NCI-H2107 treated with DMSO at 0.1 percent for 48 hours (cell line): ENCODE results near the gene GPR151.

ENCODE experiments used
- DNase-seq: peaks from one replicate; lab custom pipeline; 2025; ENCODE audit not compliant: unreplicated experiment; lab: John Stamatoyannopoulos, UW

GPR151 gene

DNA sequence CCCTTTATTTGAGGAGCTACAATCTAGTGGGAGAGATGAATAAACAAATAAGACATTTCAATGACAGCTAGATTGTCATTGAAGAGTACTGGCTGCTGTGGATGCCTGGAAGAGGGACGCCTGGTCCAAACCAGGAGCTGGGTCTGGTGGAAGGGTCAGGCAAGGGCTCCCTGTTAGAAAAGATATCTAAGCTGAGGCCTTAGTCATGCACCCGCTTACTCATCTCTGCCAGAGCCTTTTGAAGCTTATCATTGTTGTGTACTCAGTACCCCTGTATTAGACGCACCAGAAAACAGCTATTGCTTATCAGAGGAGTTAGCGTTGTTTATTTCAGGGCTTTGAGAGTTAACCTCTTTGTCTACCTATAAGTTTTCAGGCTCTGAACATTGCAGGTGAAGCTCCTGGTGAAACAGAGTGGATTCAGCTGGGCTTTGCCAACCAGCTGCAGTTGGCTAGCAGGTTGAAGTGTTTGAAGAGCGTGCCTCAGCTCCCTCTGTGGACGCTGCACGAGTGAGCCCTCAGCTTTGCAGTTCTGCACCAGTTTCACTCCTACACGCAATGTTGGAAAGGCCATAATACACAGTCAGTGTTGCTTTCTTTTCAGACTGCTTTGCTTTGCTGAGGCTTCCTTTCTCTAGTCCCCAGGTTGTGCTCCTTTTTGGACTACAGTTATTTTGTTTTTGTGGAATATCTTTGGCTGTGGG, 5.6 kb upstream of the GPR151 start:
- peak; percentile 22 for DNase-seq

GRCh38 chr5:146520731-146521130, 4.7 kb upstream of the GPR151 start:
- no peak for DNase-seq

DNA sequence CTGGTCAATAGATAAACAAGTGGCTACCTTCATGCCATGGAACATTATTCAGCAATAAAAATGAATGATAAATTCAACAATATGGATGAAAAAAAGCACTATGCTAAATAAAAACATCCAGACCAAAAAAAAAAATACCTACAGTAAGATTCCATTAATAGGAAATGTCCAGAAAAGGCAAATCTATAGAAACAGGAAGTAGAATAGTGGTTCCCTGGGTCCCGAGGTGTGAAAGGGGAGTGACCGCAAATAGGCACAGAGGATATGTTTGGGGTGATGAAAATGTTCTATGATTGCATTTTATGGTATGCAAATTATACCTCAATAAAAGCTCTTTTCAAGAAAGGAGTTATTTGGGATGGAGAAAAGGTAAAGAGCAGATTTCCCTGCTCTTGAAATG, 3.6 kb upstream of the GPR151 start:
- no peak for DNase-seq

DNA sequence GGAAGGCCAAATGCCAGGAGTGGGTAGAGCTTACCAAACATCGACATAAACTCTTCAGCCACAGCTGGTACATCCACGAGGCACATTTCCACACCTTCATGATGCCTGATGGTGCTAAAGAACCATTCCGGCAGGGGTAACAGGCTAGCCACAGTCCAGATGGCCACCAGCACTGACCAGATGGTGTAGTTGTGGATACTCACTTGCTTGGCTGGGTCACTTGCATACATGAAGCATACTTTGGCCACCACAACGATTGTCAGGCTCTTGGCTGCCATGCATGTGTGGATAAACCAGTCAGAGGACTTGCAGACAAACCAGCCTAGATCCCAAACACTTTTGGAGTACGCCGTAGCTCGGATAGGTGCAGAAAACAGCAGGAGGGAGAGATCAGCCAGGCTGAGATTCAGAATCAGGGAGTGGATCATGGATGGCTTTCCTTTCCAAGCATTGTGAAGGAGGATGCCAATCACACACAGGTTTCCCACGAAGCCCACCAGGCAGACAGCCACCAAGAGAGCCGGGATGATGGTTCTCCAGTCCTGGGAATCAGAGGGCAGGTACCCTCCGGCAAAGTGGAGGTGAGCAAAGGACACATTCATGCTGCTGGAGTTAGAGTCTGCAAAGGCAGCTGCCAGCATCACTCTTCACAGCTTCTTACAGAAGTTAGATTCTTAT, 378 bp downstream of the GPR151 start:
- DNase-seq, result no peak

- no peak for DNase-seq
Measured at GRCh38 chr5:146514575-146514974, 1.4 kb downstream of the GPR151 start.

- DNase-seq, result no peak
Measured at GRCh38 chr5:146513462-146513861, 2.5 kb downstream of the GPR151 start.

DNA sequence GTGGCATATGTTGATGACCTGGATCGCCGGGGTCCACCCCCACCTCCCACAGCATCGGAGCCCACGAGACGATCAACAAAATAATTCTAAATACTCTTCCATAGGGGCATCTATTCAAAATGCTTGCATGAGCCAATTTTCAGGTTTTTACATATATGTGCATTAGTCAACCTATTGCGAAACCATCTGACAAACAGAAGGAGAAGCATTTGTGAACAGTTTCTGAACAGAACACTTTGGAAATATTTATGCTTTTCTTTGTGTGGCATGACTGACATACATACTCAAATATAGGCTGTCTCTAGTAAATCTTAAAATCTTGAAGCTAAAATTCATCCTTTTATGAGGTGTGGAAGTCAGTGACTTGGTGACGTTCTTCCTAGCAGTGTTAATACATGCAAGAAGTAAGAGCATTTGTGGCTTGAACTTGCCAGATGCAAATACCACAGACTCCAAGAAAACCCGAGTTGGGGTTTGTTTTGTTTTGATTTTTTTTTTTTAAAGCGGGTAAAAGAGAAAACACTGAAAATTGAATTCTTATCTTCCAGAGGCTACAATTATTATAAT, 5.3 kb downstream of the GPR151 start:
- DNase-seq, result no peak

DNA sequence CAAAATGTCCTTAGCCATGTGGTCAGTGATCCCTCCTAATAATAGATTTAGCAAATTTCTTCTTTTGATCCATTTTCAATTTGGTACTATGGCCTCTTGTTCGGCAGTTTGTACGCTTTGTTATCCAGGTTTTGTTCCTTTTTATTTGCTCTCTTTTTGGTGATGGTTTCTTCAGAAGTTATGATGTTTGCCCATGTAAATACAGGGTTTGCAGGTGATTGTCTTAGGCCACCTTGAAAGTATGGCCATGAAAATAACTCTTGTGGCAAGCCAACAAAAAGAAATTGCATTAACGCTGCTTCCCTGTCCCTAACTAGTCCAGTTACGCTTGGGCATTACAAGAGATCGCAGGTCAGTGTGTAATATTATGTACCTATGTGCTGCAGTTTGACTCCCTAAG, 8.6 kb downstream of the GPR151 start:
- no peak for DNase-seq

GRCh38 chr5:146499680-146500079, 16.3 kb downstream of the GPR151 start:
- no peak for DNase-seq

DNA sequence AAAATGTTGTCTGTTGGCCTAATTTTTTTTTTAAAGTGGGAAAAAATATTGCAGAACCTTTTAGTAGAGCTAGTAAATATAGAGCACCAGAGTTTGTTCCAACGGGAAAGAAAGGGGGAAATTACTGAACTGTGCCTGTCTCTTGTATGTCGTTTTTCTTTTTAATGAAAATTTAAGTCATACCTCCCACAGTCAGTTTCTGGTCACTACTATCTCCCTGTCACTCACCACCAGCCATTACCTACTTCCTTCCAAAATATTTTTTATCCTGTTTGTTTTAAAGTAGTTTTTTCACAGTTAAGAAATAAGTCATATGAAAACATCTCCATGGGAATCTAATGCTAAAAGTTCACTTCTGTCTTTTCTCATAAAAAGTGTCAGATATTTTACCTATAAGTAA, 21.3 kb downstream of the GPR151 start:
- no peak for DNase-seq

GRCh38 chr5:146490089-146490843, 25.7 kb downstream of the GPR151 start:
- no peak for DNase-seq

DNA sequence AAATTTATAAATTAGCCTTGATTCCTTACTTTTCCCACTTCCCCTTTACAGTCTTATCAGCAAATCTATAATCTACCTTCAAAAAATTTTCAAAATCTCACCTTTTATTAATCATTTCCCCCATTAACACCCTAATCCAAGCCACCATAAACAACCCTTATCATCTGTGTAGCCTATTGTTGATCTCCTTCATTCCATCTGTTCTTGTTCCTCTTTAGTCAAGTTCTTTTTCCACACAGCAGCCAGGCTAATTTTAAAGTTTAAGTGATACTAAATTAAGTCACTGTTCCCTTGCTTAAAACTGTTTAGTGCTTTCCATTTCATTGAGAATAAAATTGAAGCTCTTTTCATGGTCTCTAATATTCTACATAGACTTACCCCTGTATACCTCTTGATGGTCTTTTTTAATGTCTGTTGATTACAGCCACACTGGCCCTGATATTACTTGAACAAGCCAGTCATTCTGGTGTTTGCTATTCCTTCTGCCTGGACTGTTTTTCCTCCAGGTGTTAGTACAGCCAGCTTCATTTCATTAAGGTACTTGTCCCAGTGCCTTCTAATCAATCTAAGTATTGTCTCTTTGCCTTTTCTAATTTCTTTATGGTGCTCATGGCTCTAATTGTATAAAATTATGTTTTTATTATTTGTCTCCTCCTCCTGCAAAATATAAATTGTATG, 31.1 kb downstream of the GPR151 start:
- no peak for DNase-seq

- DNase-seq, result no peak
Measured at GRCh38 chr5:146482775-146483174, 33.2 kb downstream of the GPR151 start.

DNA sequence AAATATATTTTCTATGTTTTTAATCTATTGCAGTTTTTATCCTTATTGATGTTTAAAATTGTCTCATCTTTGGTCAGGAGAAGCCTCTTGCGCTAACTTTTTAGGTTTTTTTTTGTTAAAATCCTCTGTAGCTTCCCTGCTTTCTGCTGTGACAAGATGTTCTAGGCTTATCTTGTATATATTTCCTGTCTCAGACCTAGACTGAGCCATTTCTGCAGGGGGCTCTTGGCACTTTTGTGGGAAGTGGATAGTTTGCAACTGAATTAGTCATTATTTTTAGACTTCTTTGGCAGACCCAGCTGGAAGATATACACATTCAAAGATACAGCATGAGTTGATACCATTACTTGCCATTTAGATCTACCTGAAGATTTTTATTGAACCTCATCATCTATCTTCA, 40.1 kb downstream of the GPR151 start:
- no peak for DNase-seq

DNA sequence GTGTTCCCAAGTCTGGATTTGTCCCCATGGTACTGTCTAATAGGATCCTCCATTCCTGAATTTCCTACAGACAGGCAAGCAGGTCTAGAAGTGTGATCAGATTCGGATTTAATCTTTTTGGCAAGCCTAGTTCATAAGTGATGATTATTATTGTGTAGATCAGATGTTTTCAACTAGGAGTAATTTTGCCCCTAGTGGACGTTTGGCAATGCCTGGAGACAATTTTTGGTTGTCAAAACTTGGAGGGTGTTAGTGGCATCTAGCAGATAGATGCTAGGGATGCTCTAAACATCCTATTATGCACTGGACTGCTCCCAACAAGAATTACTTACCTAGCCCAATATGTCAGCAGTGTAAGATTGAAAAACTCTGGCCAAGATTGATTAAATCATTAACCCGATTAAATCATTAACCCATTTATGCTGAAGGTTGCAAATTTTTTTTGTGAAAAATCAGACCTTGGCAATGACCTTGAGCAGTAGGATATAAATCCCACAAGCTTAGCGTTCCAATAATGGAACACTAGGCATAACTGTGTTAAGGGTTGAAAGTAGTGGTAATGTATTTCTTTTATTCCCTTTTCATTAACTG, 40.7 kb downstream of the GPR151 start:
- DNase-seq, result no peak

GRCh38 chr5:146474065-146474464, 41.9 kb downstream of the GPR151 start:
- no peak for DNase-seq

DNA sequence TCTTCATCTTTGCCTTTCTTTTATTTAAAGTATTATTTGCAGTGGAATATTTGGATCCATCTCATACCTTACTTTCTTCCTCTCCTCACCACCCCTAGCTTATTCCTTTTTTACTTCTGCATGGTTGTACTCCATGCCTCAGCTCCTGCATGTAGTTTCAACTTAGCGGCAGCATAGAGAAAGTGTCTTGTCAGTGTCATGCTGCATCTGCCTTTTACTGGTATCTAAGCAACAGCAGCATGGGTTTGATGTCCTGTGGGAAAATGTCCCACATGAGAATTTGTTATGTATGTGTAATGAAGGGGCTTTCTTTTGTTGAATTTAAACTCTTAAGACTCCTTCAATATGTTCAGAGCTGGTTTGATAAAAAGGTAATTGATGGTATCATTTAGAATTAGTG, 48.2 kb downstream of the GPR151 start:
- no peak for DNase-seq

DNA sequence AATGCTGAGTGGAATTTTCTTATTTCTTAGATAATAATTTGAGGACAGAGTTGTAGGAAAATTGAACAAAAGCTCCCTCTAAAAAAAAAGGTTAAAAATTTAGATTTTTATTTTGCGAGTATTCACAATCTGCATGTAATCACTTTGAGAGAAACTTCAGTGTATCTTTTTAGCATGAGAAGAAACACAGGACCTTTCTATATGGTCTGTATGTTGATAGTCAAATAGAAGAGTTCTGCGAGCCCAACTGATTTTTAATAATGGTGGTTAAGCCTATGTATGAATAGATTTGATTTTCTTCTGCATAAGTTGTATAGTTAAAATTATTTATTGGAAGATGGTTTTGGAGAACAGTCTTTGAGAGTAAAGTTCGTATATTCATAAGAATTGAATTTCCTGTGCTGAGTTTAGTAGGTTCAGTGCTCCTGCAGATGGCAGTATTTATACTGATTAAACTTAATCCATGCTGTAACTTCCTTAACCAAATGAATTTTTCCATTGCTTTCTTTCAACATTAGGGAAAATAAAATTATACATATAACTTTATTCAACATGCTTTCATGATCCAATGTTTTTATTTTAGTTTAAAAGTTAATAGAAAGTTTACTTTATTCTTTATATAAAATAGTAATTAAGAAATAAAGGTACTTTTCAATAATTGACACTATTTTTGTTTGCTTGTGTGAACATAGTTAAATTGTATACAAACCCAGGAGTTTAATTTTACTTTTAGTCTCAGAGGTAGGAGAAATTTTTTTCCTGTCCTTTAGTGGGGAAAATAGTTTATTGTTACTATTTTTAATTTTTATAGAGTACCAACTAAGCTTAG, 49.3 kb downstream of the GPR151 start:
- DNase-seq, result no peak

DNA sequence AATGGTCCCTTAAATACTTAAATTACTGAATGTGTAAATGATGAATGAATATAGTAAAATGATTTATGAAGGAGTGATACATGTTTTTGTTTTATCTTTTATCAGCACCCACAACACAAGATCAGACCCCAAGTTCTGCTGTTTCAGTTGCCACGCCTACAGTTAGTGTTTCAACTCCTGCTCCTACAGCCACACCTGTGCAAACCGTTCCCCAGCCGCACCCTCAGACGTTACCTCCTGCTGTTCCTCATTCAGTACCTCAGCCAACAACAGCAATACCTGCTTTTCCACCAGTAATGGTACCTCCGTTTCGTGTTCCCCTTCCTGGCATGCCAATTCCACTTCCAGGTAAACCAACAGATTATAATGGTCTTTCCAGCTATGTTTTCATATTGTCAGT, 52.5 kb downstream of the GPR151 start:
- no peak for DNase-seq
